T-helper 1 cell treated with Interleukin-12 subunit alpha and Interleukin-12 subunit beta and Interleukin-4 antibody, amounts not matched to agents 30 μg/mL and 1 μg/mL, for 36 hours (primary cell): ENCODE measurements around the gene ARMCX6.

Experiments used
- H3K27ac Mint-ChIP-seq: one replicate; pipeline ENCODE4 v1.8.0; 2021; ENCODE audit warnings: mild to moderate bottlenecking, mixed read lengths
- H3K27me3 Mint-ChIP-seq: one replicate; pipeline ENCODE4 v1.8.0; 2021; ENCODE audit warnings: low read depth, mixed read lengths
- H3K36me3 Mint-ChIP-seq: one replicate; pipeline ENCODE4 v1.8.0; 2021; ENCODE audit warnings: low read depth, mixed read lengths
- H3K4me1 Mint-ChIP-seq: one replicate; pipeline ENCODE4 v1.8.0; 2021; ENCODE audit warnings: low read depth, mixed read lengths
- H3K4me3 Mint-ChIP-seq: one replicate; pipeline ENCODE4 v1.8.0; 2021; ENCODE audit warnings: mild to moderate bottlenecking, moderate library complexity, mixed read lengths
- H3K9me3 Mint-ChIP-seq: one replicate; pipeline ENCODE4 v1.8.0; 2021; ENCODE audit warnings: mixed read lengths

Gene ARMCX6

GRCh38 chrX:101595739-101596419 is 21.9 kb downstream of the ARMCX6 start:
- Mint-ChIP-seq H3K27ac (no peak overlapping the region), H3K4me3 (no peak overlapping the region), H3K9me3 (no peaks in the 10 kb centered on the region), H3K4me1 (no peaks in the 10 kb centered on the region), H3K27me3 (peaks cover 9% of the 10 kb centered on the region), H3K36me3 (no peaks in the 10 kb centered on the region)
